IMR-90 (cell line): Measurements from ENCODE around the gene HSD17B8. TPM values are rescaled to one million over a fixed set of nuclear protein-coding genes. Genes with fewer than 3 reads are reported as not detected.

ENCODE experiments used
- ATAC-seq: fragments of 200-7000 bp; cut with Tn5 transposase; 2 replicates; pipeline ENCODE4 v1.9.1; 2020; ENCODE audit warnings: low read depth, mild to moderate bottlenecking, moderate library complexity
- BruUV-seq: library from RNA; stranded (reverse); fragments of 400-500 nt; replicated peaks from 2 replicates; lab custom pipeline; 2021; lab: Mats Ljungman, UMichigan
- CTCF ChIA-PET: fragments of 300-600 bp; formaldehyde crosslinking; extraction: SDS; loops from one replicate; lab custom pipeline; 2021; ENCODE audit warnings: antibody characterized with exemption; lab: Yijun Ruan, JAX
- POLR2A ChIA-PET: fragments of 300-600 bp; sonication (Branson Sonifier 250); formaldehyde crosslinking; loops from one replicate; lab custom pipeline; 2022; ENCODE audit warnings: antibody characterized with exemption; ENCODE audit not compliant: unreplicated experiment; lab: Charles Lee
- DNase-seq: peaks from one replicate; pipeline ENCODE4 v3.0.0; 2013
- H2AFZ ChIP-seq: replicated peaks from 2 replicates; pipeline ENCODE3; 2013; ENCODE audit warnings: low read length, mild to moderate bottlenecking; ENCODE audit not compliant: poor library complexity
- H2AK5ac ChIP-seq: 2 replicates; pipeline ENCODE4 v1.6.1; 2013; ENCODE audit warnings: low read depth, low read length, inconsistent platforms
- H2AK9ac ChIP-seq: replicated peaks from 2 replicates; pipeline ENCODE3; 2013; ENCODE audit warnings: mild to moderate bottlenecking, low read depth, low read length, moderate library complexity; ENCODE audit not compliant: poor library complexity
- H2BK120ac ChIP-seq: 2 replicates; pipeline ENCODE4 v1.6.1; 2013; ENCODE audit warnings: low read depth, low read length, inconsistent platforms
- H2BK15ac ChIP-seq: 3 replicates; pipeline ENCODE4 v1.6.1; 2013; ENCODE audit warnings: low read depth, low read length, inconsistent platforms
- H2BK20ac ChIP-seq: 2 replicates; pipeline ENCODE4 v1.6.1; 2013; ENCODE audit warnings: low read depth, mild to moderate bottlenecking, inconsistent platforms, low read length, moderate library complexity
- H2BK5ac ChIP-seq: 2 replicates; pipeline ENCODE4 v1.6.1; 2013; ENCODE audit warnings: mild to moderate bottlenecking, low read depth, low read length, inconsistent platforms; ENCODE audit not compliant: poor library complexity, severe bottlenecking
- H3K14ac ChIP-seq: replicated peaks from 2 replicates; pipeline ENCODE4 v1.6.1; 2013; ENCODE audit warnings: low read depth, low read length, inconsistent platforms
- H3K18ac ChIP-seq: 2 replicates; pipeline ENCODE4 v1.6.1; 2013; ENCODE audit warnings: low read depth, low read length, control low read depth
- H3K23ac ChIP-seq: 2 replicates; pipeline ENCODE4 v1.6.1; 2013; ENCODE audit warnings: low read depth, low read length, inconsistent platforms
- H3K27ac ChIP-seq: 2 replicates; pipeline ENCODE4 v1.5.1; 2013; ENCODE audit warnings: mild to moderate bottlenecking, control low read depth, low read length; ENCODE audit not compliant: insufficient read depth
- H3K27me3 ChIP-seq: 2 replicates; pipeline ENCODE4 v1.6.1; 2013; ENCODE audit warnings: low read length; ENCODE audit not compliant: control insufficient read depth, insufficient read depth
- H3K36me3 ChIP-seq: 2 replicates; pipeline ENCODE4 v1.6.1; 2013; ENCODE audit warnings: low read length, mixed read lengths; ENCODE audit not compliant: control insufficient read depth, insufficient read depth
- H3K4ac ChIP-seq: 2 replicates; pipeline ENCODE4 v1.6.1; 2013; ENCODE audit warnings: low read depth, low read length, inconsistent platforms
- H3K4me1 ChIP-seq: 2 replicates; pipeline ENCODE4 v1.6.1; 2013; ENCODE audit warnings: low read length, mixed read lengths; ENCODE audit not compliant: control insufficient read depth, insufficient read depth
- H3K4me2 ChIP-seq: 2 replicates; pipeline ENCODE4 v1.6.1; 2013; ENCODE audit warnings: low read depth, mild to moderate bottlenecking, control low read depth, low read length, moderate library complexity
- H3K4me3 ChIP-seq: 2 replicates; pipeline ENCODE4 v1.5.1; 2013; ENCODE audit warnings: low read depth, mild to moderate bottlenecking, control low read depth, low read length, moderate library complexity; ENCODE audit not compliant: insufficient read depth
- H3K56ac ChIP-seq: 2 replicates; pipeline ENCODE4 v1.6.1; 2013; ENCODE audit warnings: low read length, inconsistent platforms; ENCODE audit not compliant: insufficient read depth; ENCODE audit errors: extremely low read depth
- H3K79me1 ChIP-seq, 2 experiments: 2 replicates each; pipeline ENCODE4 v1.6.1; 2013; ENCODE audit warnings: low read length in 2 of 2, inconsistent platforms in 1 of 2, low read depth in 1 of 2
- H3K9ac ChIP-seq: 2 replicates; pipeline ENCODE4 v1.6.1; 2013; ENCODE audit warnings: low read depth, low read length, control low read depth
- H3K9me1 ChIP-seq: 2 replicates; pipeline ENCODE4 v1.6.1; 2013; ENCODE audit warnings: low read length, inconsistent platforms; ENCODE audit not compliant: insufficient read depth
- H3K9me3 ChIP-seq: 2 replicates; pipeline ENCODE4 v1.6.1; 2013; ENCODE audit warnings: low read length; ENCODE audit not compliant: control insufficient read depth, insufficient read depth
- H4K20me1 ChIP-seq: 2 replicates; pipeline ENCODE4 v1.6.1; 2013; ENCODE audit warnings: low read length, inconsistent platforms; ENCODE audit not compliant: insufficient read depth
- H4K5ac ChIP-seq: 2 replicates; pipeline ENCODE4 v1.6.1; 2013; ENCODE audit warnings: mild to moderate bottlenecking, low read depth, low read length, control low read depth
- H4K8ac ChIP-seq, 2 experiments: 2 replicates each; pipeline ENCODE4 v1.6.1; 2013; ENCODE audit warnings: low read depth in 2 of 2, low read length in 2 of 2, control low read depth in 1 of 2, inconsistent platforms in 1 of 2
- H4K91ac ChIP-seq: 2 replicates; pipeline ENCODE4 v1.6.1; 2013; ENCODE audit warnings: low read depth, low read length, inconsistent platforms; ENCODE audit not compliant: insufficient read depth
- MAFK ChIP-seq: IDR thresholded peaks from 2 replicates; pipeline ENCODE4 v1.6.1; 2012; ENCODE audit warnings: low read depth, low read length, improper control_type of control experiment
- MAZ ChIP-seq: IDR thresholded peaks from 2 replicates; pipeline ENCODE4 v1.6.1; 2012; ENCODE audit warnings: low read depth, mild to moderate bottlenecking, low read length, improper control_type of control experiment, moderate library complexity, borderline replicate concordance
- MXI1 ChIP-seq: IDR thresholded peaks from 2 replicates; pipeline ENCODE4 v1.6.1; 2012; ENCODE audit warnings: low read depth, mild to moderate bottlenecking, low read length, moderate library complexity, borderline replicate concordance
- RAD21 ChIP-seq: IDR thresholded peaks from 2 replicates; pipeline ENCODE4 v1.6.1; 2012; ENCODE audit warnings: low read length, improper control_type of control experiment
- SMC3 ChIP-seq: fragments of 150-350 bp; IDR thresholded peaks from 2 replicates; pipeline ENCODE4 v1.6.1; 2016; ENCODE audit warnings: low read depth, mild to moderate bottlenecking, antibody characterized with exemption, low read length, moderate library complexity
- USF2 ChIP-seq: fragments of 150-350 bp; IDR thresholded peaks from 2 replicates; pipeline ENCODE4 v1.6.1; 2017; ENCODE audit warnings: mild to moderate bottlenecking, antibody characterized with exemption, low read length, low read depth
- WGBS, 2 experiments: methylation state at CpG; one replicate each; pipeline versions ENCODE4 v1.1.5 to v1.1.7; 2013; ENCODE audit warnings: missing lambda C conversion rate in 2 of 2; ENCODE audit not compliant: insufficient read length in 1 of 2; ENCODE audit errors: extremely low coverage in 2 of 2; 5-methylcytosine and 5-hydroxymethylcytosine counted together
- dilution Hi-C: fragments of 300-500 bp; cut with HindIII; formaldehyde crosslinking; loops from one replicate; pipeline ENCODE4 v1.14.3; 2018; ENCODE audit warnings: low sequenced_read_pairs; ENCODE audit not compliant: unreplicated experiment
- in situ Hi-C: fragments of 300-500 bp; cut with MboI; formaldehyde crosslinking; loops from 3 replicates; pipeline ENCODE4 v1.14.3; 2019; ENCODE audit warnings: low sequenced_read_pairs, inconsistent platforms, mixed read lengths
- intact Hi-C: fragments of 100-400 bp; cut with micrococcal nuclease; formaldehyde crosslinking; loops from 2 replicates; pipeline ENCODE4 v1.10.0; 2022
- polyA plus RNA-seq, 3 experiments: library from polyadenylated mRNA; depleted of rRNA; stranded (reverse); fragments of >200 nt; gene quantifications; 2 replicates each; pipeline ENCODE4 v1.2.3, GENCODE V29; 2012; ENCODE audit warnings: low replicate concordance in 1 of 3
- total RNA-seq: library from RNA; depleted of rRNA; stranded (reverse); fragments of >200 nt; gene quantifications from 2 replicates; pipeline ENCODE4 v1.2.3, GENCODE V29; 2012

The HSD17B8 gene
- total and polyA plus RNA-seq, 2 of the 4 experiments (the other 2 are of a cell fraction): 1.6 to 4.3 TPM

GRCh38 chr6:33176906-33177305 lies 27.5 kb upstream of the HSD17B8 start:
- intact Hi-C loops: no loop called here
- dilution Hi-C loops: no loop called here
- no peak overlapping the region for H3K4me2 ChIP-seq
- ATAC-seq: no peak
- H4K8ac ChIP-seq: no peak overlapping the region
- H3K79me1 ChIP-seq: no peaks in the 10 kb centered on the region
- no peaks in the 10 kb centered on the region for H3K9me1 ChIP-seq
- no peak overlapping the region for H3K9ac ChIP-seq
- no peak overlapping the region for H3K27ac ChIP-seq
- H3K36me3 ChIP-seq: no peaks in the 10 kb centered on the region
- no peak overlapping the region for H3K4me3 ChIP-seq
- no peak overlapping the region for H3K18ac ChIP-seq
- H4K20me1 ChIP-seq: no peaks in the 10 kb centered on the region
- no peak overlapping the region for H4K5ac ChIP-seq
- H3K56ac ChIP-seq: no peak overlapping the region
- no peak for DNase-seq
- H2BK5ac ChIP-seq: no peak overlapping the region
- H3K9me3 ChIP-seq: no peaks in the 10 kb centered on the region
- ChIA-PET POLR2A (no interaction called here), CTCF (no interaction called here)
- H3K27me3 ChIP-seq: peaks cover 16% of the 10 kb centered on the region
- no peak for TF ChIP-seq MXI1
- no peak for TF ChIP-seq RAD21
- TF ChIP-seq SMC3: no peak
- no peak for TF ChIP-seq MAZ
- no peak for TF ChIP-seq MAFK
- no peak for TF ChIP-seq USF2
- no peak overlapping the region for H3K23ac ChIP-seq
- H2BK20ac ChIP-seq: no peak overlapping the region
- no peak overlapping the region for H2BK120ac ChIP-seq
- no peak overlapping the region for H2AK5ac ChIP-seq
- H2AK9ac ChIP-seq: no peak overlapping the region
- no peak overlapping the region for H2BK15ac ChIP-seq
- H2AFZ ChIP-seq: no peak overlapping the region
- no peak overlapping the region for H3K4ac ChIP-seq
- no peaks in the 10 kb centered on the region for H3K4me1 ChIP-seq
- in situ Hi-C loops: no loop called here
- 77% methylated on average over 4 of the region's 7 CpGs; no CpG with 5 or more reads in 1 of the 2 experiments for WGBS, 2 experiments
- no peak overlapping the region for H4K91ac ChIP-seq
- H3K14ac ChIP-seq: no peak overlapping the region
- no TSS peak for BruUV-seq
